K562 (cell line): ENCODE data around the gene CDKN1C. TPM values are rescaled to one million over a fixed set of nuclear protein-coding genes. Genes with fewer than 3 reads are reported as not detected.

Experiments used
- BACH1 ChIP-seq: fragments of 200-800 bp; sonication (Bioruptor generic); IDR thresholded peaks from 2 replicates; pipeline ENCODE4 v1.6.1; 2016; ENCODE audit warnings: missing genetic modification characterization, missing compliant biosample characterization
- C11orf30 ChIP-seq: fragments of 450-650 bp; IDR thresholded peaks from 2 replicates; pipeline ENCODE4 v1.6.1; 2016; ENCODE audit warnings: low read depth, mild to moderate bottlenecking
- FOXM1 ChIP-seq, 2 experiments: fragments of 450-650 bp in 1 of 2; sonication (generic) in 1 of 2; formaldehyde crosslinking in 1 of 2; IDR thresholded peaks; 2 replicates each; pipeline versions ENCODE4 v1.6.1 to v1.9.0; 2017 to 2022; ENCODE audit warnings: low read depth in 2 of 2, mild to moderate bottlenecking in 2 of 2, missing genetic modification reagents in 1 of 2, moderate library complexity in 1 of 2
- HCFC1 ChIP-seq: IDR thresholded peaks from 2 replicates; pipeline ENCODE4 v1.6.1; 2012; ENCODE audit warnings: low read depth, low read length, improper control_type of control experiment
- HIVEP1 ChIP-seq: fragments of 250-450 bp; sonication (Bioruptor Pico); IDR thresholded peaks from 2 replicates; pipeline ENCODE4 v1.4.0; 2020; ENCODE audit warnings: mild to moderate bottlenecking
- HOXB6 ChIP-seq: fragments of 250-450 bp; sonication (Bioruptor Pico); IDR thresholded peaks from 2 replicates; pipeline ENCODE4 v1.5.1; 2022; ENCODE audit warnings: mild to moderate bottlenecking, borderline replicate concordance
- IRF2 ChIP-seq: sonication (generic); formaldehyde crosslinking; IDR thresholded peaks from 2 replicates; pipeline ENCODE4 v1.8.1; 2022; ENCODE audit warnings: mild to moderate bottlenecking, missing genetic modification reagents
- KAT2B ChIP-seq: IDR thresholded peaks from one replicate; pipeline ENCODE4 v1.6.1; 2012; ENCODE audit warnings: low read depth, mild to moderate bottlenecking, control low read depth, inconsistent platforms, low read length, moderate library complexity
- MAFF ChIP-seq: IDR thresholded peaks from 2 replicates; pipeline ENCODE4 v1.6.1; 2012; ENCODE audit warnings: low read length, improper control_type of control experiment
- MEF2A ChIP-seq: IDR thresholded peaks from 2 replicates; pipeline ENCODE4 v1.6.1; 2011; ENCODE audit warnings: low read depth, mild to moderate bottlenecking, low read length, moderate library complexity; ENCODE audit not compliant: control insufficient read depth
- NR2C1 ChIP-seq, 2 experiments: fragments of 450-650 bp; IDR thresholded peaks; 2 replicates each; pipeline ENCODE4 v1.6.1; 2017; ENCODE audit warnings: mild to moderate bottlenecking in 2 of 2, antibody characterized with exemption in 1 of 2, inconsistent platforms in 1 of 2, missing compliant biosample characterization in 1 of 2, missing genetic modification characterization in 1 of 2
- PTTG1 ChIP-seq: fragments of 450-650 bp; IDR thresholded peaks from 2 replicates; pipeline ENCODE4 v1.6.1; 2016; ENCODE audit warnings: low read depth, mild to moderate bottlenecking, missing genetic modification characterization, missing compliant biosample characterization
- RAD21 ChIP-seq, 2 experiments: fragments of 250-450 bp in 1 of 2; fragments of 450-650 bp in 1 of 2; sonication (Bioruptor Pico) in 1 of 2; formaldehyde crosslinking in 1 of 2; IDR thresholded peaks in 1 of 2; conservative IDR thresholded peaks in 1 of 2; 2 replicates each; pipeline versions ENCODE4 v1.4.0 to v1.8.0; 2020 to 2022; ENCODE audit warnings: mild to moderate bottlenecking in 2 of 2, moderate library complexity in 1 of 2
- SIN3A ChIP-seq, 2 experiments: fragments of 150-350 bp in 1 of 2; IDR thresholded peaks; 2 replicates each; pipeline ENCODE4 v1.6.1; 2011 to 2016; ENCODE audit warnings: borderline replicate concordance in 2 of 2, low read depth in 2 of 2, low read length in 2 of 2, mild to moderate bottlenecking in 2 of 2, moderate library complexity in 2 of 2; ENCODE audit not compliant: control insufficient read depth in 1 of 2
- SLC30A9 ChIP-seq: fragments of 250-450 bp; sonication (Bioruptor Pico); IDR thresholded peaks from 2 replicates; pipeline ENCODE4 v1.8.0; 2022; ENCODE audit warnings: mild to moderate bottlenecking, moderate library complexity
- SMARCC2 ChIP-seq: fragments of 450-650 bp; IDR thresholded peaks from 2 replicates; pipeline ENCODE4 v1.6.1; 2017; ENCODE audit warnings: antibody characterized with exemption, moderate library complexity, mild to moderate bottlenecking, low read depth
- TRIM24 ChIP-seq, 2 experiments: fragments of 450-650 bp; IDR thresholded peaks; 2 replicates each; pipeline ENCODE4 v1.6.1; 2016
- U2AF2 ChIP-seq: fragments of 200-400 bp; formaldehyde crosslinking; optimal IDR thresholded peaks from 2 replicates; pipeline ENCODE3; 2017; ENCODE audit warnings: low read depth, mild to moderate bottlenecking, low read length
- ZEB2 ChIP-seq: fragments of 450-650 bp; IDR thresholded peaks from 2 replicates; pipeline ENCODE4 v1.6.1; 2016
- ZNF124 ChIP-seq: sonication (generic); formaldehyde crosslinking; IDR thresholded peaks from 2 replicates; pipeline ENCODE4 v1.8.1; 2022; ENCODE audit warnings: missing genetic modification reagents
- ZNF311 ChIP-seq: fragments of 250-450 bp; sonication (Bioruptor Pico); IDR thresholded peaks from 2 replicates; pipeline ENCODE4 v1.4.0; 2020; ENCODE audit warnings: mild to moderate bottlenecking, moderate library complexity
- ZNF324 ChIP-seq: fragments of 250-450 bp; sonication (Bioruptor Pico); IDR thresholded peaks from 2 replicates; pipeline ENCODE4 v1.4.0; 2020; ENCODE audit warnings: mild to moderate bottlenecking
- ZNF668 ChIP-seq: fragments of 250-450 bp; sonication (Bioruptor Pico); IDR thresholded peaks from 2 replicates; pipeline ENCODE4 v1.8.0; 2022; ENCODE audit warnings: mild to moderate bottlenecking, inconsistent platforms
- polyA plus RNA-seq, 8 experiments: library from polyadenylated mRNA; depleted of rRNA in 4 of 8; stranded (reverse) in 5 of 8; unstranded in 3 of 8; fragments of >200 nt; fragmentation: Nextera tagmentation in 2 of 8; fragmentation: Illumina TruSeq in 1 of 8; extraction: Ambion mirVana in 2 of 8; extraction: Trizol in 1 of 8; gene quantifications; 2 replicates each; pipeline versions ENCODE4 v1.2.1 to v1.2.3, GENCODE V29; 2011 to 2014; ENCODE audit warnings: inconsistent platforms in 1 of 8, missing spikeins in 1 of 8
- total RNA-seq, 7 experiments: library from RNA; depleted of rRNA in 6 of 7; stranded (reverse); fragments of >200 nt in 6 of 7; fragmentation: Illumina TruSeq in 2 of 7; extraction: Trizol in 2 of 7; gene quantifications; 2 replicates each; pipeline versions ENCODE4 v1.2.1 to v1.2.3, GENCODE V29; 2011 to 2021; ENCODE audit warnings: low replicate concordance in 1 of 7
- TF ChIP-seq, protein P1 (sequence below): IDR thresholded peaks from 2 replicates; pipeline ENCODE4 v1.6.1; 2012; ENCODE audit warnings: low read depth, low read length, improper control_type of control experiment, borderline replicate concordance
- TF ChIP-seq, protein P2 (sequence below): sonication (generic); formaldehyde crosslinking; IDR thresholded peaks from 2 replicates; pipeline ENCODE4 v1.8.0; 2022; ENCODE audit warnings: mild to moderate bottlenecking, missing genetic modification reagents, borderline replicate concordance

CDKN1C gene
- total and polyA plus RNA-seq, 9 of the 15 experiments (the other 6 are each of a cell fraction or from before 2014, with no cell fraction given) = 2.8 to 21.1 (median 9.3) TPM

DNA sequence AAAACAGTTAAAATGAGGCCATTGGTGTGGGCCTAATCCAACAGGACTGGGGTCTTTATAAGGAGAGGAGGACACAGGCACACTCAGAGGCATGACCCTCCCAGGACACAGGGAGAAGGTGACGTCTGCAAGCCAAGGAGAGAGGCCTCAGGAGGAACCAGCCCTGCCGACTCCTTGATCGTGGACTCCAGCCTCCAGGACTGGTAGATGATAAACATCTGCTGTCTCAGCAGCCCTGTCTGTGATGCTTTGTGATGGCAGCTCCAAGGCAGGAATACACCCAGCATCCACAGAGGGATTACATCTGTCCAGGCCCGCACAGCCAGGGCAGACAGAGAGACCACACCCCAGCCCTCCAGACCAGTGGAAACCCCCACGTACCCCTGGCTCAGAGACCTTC lies 18.4 kb downstream of the CDKN1C start (continued):
- TF ChIP-seq ZNF311 (CRISPR knock-in tag) = no peak
- TF ChIP-seq TRIM24 (IDR thresholded peaks at IDR 0.05) = peak; percentile 23 to 70; a peak in 3 of 4 replicates
- TF ChIP-seq, protein P1, sequence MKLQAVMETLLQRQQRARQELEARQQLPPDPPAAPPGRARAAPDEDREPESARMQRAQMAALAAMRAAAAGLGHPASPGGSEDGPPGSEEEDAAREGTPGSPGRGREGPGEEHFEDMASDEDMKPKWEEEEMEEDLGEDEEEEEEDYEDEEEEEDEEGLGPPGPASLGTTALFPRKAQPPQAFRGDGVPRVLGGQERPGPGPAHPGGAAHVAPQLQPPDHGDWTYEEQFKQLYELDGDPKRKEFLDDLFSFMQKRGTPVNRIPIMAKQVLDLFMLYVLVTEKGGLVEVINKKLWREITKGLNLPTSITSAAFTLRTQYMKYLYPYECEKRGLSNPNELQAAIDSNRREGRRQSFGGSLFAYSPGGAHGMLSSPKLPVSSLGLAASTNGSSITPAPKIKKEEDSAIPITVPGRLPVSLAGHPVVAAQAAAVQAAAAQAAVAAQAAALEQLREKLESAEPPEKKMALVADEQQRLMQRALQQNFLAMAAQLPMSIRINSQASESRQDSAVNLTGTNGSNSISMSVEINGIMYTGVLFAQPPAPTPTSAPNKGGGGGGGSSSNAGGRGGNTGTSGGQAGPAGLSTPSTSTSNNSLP = no peak
- TF ChIP-seq NR2C1 (IDR thresholded peaks at IDR 0.05) = no peak
- TF ChIP-seq NR2C1 (tag; IDR thresholded peaks at IDR 0.05) = no peak
- TF ChIP-seq HCFC1 = no peak
- no peak for TF ChIP-seq IRF2 (CRISPR knock-in tag)
- TF ChIP-seq SLC30A9 = no peak
- no peak for TF ChIP-seq MEF2A
- no peak for TF ChIP-seq HOXB6 (CRISPR knock-in tag)
- no peak for TF ChIP-seq SIN3A (IDR thresholded peaks at IDR 0.05; ENCODE audit: borderline replicate concordance in 2 of 2, control insufficient read depth in 1 of 2, low read depth in 2 of 2, low read length in 2 of 2)
- TF ChIP-seq ZNF668 (CRISPR knock-in tag) = no peak
- no peak for TF ChIP-seq ZNF124
- no peak for TF ChIP-seq ZNF324 (CRISPR knock-in tag)
- TF ChIP-seq MAFF = peak; percentile 74
- peak; percentile 85 for TF ChIP-seq C11orf30
- TF ChIP-seq U2AF2 = no peak
- no peak for TF ChIP-seq HIVEP1
- TF ChIP-seq ZEB2 = no peak
- TF ChIP-seq PTTG1 (tag) = no peak
- no peak for TF ChIP-seq BACH1
- no peak for TF ChIP-seq FOXM1 (IDR thresholded peaks at IDR 0.05; ENCODE audit: low read depth)
- no peak for TF ChIP-seq FOXM1 (CRISPR knock-in tag; IDR thresholded peaks at IDR 0.05; ENCODE audit: low read depth)
- TF ChIP-seq, protein P2, sequence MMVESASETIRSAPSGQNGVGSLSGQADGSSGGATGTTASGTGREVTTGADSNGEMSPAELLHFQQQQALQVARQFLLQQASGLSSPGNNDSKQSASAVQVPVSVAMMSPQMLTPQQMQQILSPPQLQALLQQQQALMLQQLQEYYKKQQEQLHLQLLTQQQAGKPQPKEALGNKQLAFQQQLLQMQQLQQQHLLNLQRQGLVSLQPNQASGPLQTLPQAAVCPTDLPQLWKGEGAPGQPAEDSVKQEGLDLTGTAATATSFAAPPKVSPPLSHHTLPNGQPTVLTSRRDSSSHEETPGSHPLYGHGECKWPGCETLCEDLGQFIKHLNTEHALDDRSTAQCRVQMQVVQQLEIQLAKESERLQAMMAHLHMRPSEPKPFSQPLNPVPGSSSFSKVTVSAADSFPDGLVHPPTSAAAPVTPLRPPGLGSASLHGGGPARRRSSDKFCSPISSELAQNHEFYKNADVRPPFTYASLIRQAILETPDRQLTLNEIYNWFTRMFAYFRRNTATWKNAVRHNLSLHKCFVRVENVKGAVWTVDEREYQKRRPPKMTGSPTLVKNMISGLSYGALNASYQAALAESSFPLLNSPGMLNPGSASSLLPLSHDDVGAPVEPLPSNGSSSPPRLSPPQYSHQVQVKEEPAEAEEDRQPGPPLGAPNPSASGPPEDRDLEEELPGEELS (CRISPR knock-in tag) = no peak
- no peak for TF ChIP-seq RAD21 (CRISPR knock-in tag; conservative IDR thresholded peaks at IDR 0.05 in 1 of 2, IDR thresholded peaks at IDR 0.05 in 1 of 2)
- TF ChIP-seq KAT2B = no peak
- no peak for TF ChIP-seq SMARCC2
